ENCODE measurements around the gene KCTD19.
A peak's percentile ranks its signal among the peaks of the same experiment; 100 is the strongest.

Gene KCTD19

DNA sequence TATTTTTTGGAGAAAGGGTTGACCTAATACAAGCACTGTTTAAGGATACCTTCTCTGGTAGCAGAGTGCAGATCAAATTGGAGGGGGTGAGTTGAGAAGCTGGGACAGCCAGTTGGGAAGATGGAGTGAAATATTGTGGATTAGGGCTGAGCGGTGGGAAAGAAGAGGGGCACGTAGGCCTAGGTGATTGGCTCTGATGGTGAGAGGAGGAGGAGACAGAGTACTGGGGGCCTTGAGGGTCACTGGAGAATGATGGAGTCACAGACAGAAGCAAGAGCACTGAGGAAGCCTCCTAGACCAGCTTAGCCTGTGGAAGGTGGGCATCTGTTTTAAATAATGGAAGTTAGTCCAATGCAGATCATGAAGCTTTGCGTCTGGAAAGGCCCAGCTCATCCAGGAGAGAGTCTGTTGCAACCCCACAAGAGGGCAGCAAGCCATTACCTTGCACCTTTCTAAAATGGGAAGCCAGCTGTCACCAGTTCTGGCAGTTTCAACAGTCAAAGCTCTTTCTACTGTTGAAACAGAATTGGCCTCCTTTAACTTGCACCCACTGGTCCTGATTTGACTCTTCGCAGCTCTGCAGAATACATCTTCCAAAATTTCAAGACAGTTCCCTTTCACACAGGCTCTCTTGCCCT lies 66.0 kb downstream of the KCTD19 start:
- no peak overlapping the region for H3K27ac ChIP-seq (ENCODE audit: low read depth, low read length)
- no peak overlapping the region for H3K4me3 ChIP-seq (ENCODE audit: low read length)
- no peak for TF ChIP-seq EZH2phosphoT487 (IDR thresholded peaks at IDR 0.05; ENCODE audit: borderline replicate concordance, low read length)
- TF ChIP-seq, protein P1, sequence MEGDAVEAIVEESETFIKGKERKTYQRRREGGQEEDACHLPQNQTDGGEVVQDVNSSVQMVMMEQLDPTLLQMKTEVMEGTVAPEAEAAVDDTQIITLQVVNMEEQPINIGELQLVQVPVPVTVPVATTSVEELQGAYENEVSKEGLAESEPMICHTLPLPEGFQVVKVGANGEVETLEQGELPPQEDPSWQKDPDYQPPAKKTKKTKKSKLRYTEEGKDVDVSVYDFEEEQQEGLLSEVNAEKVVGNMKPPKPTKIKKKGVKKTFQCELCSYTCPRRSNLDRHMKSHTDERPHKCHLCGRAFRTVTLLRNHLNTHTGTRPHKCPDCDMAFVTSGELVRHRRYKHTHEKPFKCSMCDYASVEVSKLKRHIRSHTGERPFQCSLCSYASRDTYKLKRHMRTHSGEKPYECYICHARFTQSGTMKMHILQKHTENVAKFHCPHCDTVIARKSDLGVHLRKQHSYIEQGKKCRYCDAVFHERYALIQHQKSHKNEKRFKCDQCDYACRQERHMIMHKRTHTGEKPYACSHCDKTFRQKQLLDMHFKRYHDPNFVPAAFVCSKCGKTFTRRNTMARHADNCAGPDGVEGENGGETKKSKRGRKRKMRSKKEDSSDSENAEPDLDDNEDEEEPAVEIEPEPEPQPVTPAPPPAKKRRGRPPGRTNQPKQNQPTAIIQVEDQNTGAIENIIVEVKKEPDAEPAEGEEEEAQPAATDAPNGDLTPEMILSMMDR (IDR thresholded peaks at IDR 0.05; ENCODE audit: low read depth, low read length, poor library complexity, severe bottlenecking), result peak; percentile 64
- H3K79me2 ChIP-seq (ENCODE audit: control insufficient read depth, low read length), result no peaks in the 10 kb centered on the region
- H3K4me2 ChIP-seq (ENCODE audit: low read length), result no peak overlapping the region
- H3K27me3 ChIP-seq (ENCODE audit: control insufficient read depth, low read length), result peaks cover 24% of the 10 kb centered on the region
- H3K9me2 ChIP-seq (replicated peaks; ENCODE audit: control insufficient read depth, low read length), result no peaks in the 10 kb centered on the region
- no peaks in the 10 kb centered on the region for H4K20me1 ChIP-seq (ENCODE audit: control insufficient read depth, insufficient read depth, low read depth, low read length)
- H3F3A ChIP-seq (ENCODE audit: control insufficient read depth, insufficient read depth), result no peaks in the 10 kb centered on the region
- H3K4me1 ChIP-seq (ENCODE audit: control insufficient read depth, low read length), result no peaks in the 10 kb centered on the region
- H3K36me3 ChIP-seq (ENCODE audit: control insufficient read depth, low read length), result no peaks in the 10 kb centered on the region
- no peaks in the 10 kb centered on the region for H3K9me3 ChIP-seq (ENCODE audit: control insufficient read depth, insufficient read depth, low read length)

DNA sequence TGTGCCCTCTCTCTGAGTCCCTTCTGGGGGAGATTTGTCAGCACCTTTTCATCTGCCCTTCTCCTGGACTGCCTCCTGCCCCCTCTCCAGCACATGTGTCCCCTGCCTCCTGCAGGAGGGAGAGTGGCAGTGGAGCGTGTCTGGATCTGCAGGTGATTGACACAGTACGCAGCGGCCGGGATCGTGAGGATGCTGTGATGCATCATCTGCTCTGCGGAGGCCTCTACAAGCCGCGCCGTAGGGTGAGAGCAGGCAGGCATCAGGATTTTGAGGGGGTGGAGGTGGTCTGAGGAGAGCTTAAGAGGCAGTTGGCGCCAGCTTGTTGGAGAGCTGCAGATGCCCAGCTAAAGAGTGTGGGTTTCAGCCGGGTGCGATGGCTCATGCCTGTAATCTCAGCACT lies 66.8 kb downstream of the KCTD19 start:
- Histone ChIP-seq H3K27ac (ENCODE audit: low read depth, low read length) (no peak overlapping the region), H3K4me3 (ENCODE audit: low read length) (no peak overlapping the region), H3K9me2 (replicated peaks; ENCODE audit: control insufficient read depth, low read length) (no peaks in the 10 kb centered on the region), H3K9me3 (ENCODE audit: control insufficient read depth, insufficient read depth, low read length) (no peaks in the 10 kb centered on the region), H3K4me1 (ENCODE audit: control insufficient read depth, low read length) (no peaks in the 10 kb centered on the region), H3F3A (ENCODE audit: control insufficient read depth, insufficient read depth) (no peaks in the 10 kb centered on the region), H3K79me2 (ENCODE audit: control insufficient read depth, low read length) (no peaks in the 10 kb centered on the region), H4K20me1 (ENCODE audit: control insufficient read depth, insufficient read depth, low read depth, low read length) (no peaks in the 10 kb centered on the region), H3K4me2 (ENCODE audit: low read length) (no peak overlapping the region), H3K36me3 (ENCODE audit: control insufficient read depth, low read length) (no peaks in the 10 kb centered on the region), H3K27me3 (ENCODE audit: control insufficient read depth, low read length) (peaks cover 23% of the 10 kb centered on the region)
- TF ChIP-seq, protein P1 (IDR thresholded peaks at IDR 0.05; ENCODE audit: low read depth, low read length, poor library complexity, severe bottlenecking), result no peak
- TF ChIP-seq EZH2phosphoT487 (IDR thresholded peaks at IDR 0.05; ENCODE audit: borderline replicate concordance, low read length), result no peak

DNA sequence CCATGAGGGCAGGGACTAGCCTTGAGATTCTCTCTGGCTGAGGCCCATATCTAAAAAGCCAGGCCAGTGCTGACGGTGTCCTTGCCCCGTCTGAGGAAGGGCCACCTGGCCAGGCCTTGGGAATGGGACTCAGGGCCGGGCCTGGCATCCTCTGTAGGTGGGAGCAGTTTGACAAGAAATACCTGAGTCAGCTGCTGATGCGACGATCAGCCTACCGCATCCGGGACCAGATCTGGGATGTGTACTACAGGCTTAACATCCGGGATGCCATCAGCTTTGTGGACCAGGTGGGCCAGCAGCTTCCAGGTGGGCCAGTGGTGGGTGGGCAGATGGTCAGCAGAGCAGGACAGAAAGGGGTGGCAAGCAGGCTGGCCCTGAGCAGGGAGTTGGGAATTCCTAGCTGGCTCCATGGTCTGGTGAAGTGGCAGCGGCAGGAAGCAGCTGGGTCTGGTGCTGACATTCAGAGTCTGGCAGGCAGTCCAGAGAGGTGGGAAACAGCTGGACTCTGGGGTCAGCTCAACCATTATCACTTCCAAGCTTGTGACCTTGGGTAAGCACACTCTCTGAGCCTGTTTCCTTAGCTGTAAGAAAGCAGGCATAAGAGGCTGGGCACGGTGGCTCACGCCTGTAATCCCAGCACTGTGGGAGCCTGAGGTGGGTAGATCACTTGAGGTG lies 68.2 kb downstream of the KCTD19 start:
- no peaks in the 10 kb centered on the region for H3K36me3 ChIP-seq (ENCODE audit: control insufficient read depth, low read length)
- no peaks in the 10 kb centered on the region for H3K9me3 ChIP-seq (ENCODE audit: control insufficient read depth, insufficient read depth, low read length)
- no peak for TF ChIP-seq EZH2phosphoT487 (IDR thresholded peaks at IDR 0.05; ENCODE audit: borderline replicate concordance, low read length)
- no peaks in the 10 kb centered on the region for H3F3A ChIP-seq (ENCODE audit: control insufficient read depth, insufficient read depth)
- H3K9me2 ChIP-seq (replicated peaks; ENCODE audit: control insufficient read depth, low read length), result no peaks in the 10 kb centered on the region
- H3K4me2 ChIP-seq (ENCODE audit: low read length), result no peak overlapping the region
- H3K27ac ChIP-seq (ENCODE audit: low read depth, low read length), result no peak overlapping the region
- no peaks in the 10 kb centered on the region for H3K4me1 ChIP-seq (ENCODE audit: control insufficient read depth, low read length)
- no peaks in the 10 kb centered on the region for H4K20me1 ChIP-seq (ENCODE audit: control insufficient read depth, insufficient read depth, low read depth, low read length)
- peaks cover 11% of the 10 kb centered on the region for H3K27me3 ChIP-seq (ENCODE audit: control insufficient read depth, low read length)
- H3K4me3 ChIP-seq (ENCODE audit: low read length), result no peak overlapping the region
- H3K79me2 ChIP-seq (ENCODE audit: control insufficient read depth, low read length), result no peaks in the 10 kb centered on the region

DNA sequence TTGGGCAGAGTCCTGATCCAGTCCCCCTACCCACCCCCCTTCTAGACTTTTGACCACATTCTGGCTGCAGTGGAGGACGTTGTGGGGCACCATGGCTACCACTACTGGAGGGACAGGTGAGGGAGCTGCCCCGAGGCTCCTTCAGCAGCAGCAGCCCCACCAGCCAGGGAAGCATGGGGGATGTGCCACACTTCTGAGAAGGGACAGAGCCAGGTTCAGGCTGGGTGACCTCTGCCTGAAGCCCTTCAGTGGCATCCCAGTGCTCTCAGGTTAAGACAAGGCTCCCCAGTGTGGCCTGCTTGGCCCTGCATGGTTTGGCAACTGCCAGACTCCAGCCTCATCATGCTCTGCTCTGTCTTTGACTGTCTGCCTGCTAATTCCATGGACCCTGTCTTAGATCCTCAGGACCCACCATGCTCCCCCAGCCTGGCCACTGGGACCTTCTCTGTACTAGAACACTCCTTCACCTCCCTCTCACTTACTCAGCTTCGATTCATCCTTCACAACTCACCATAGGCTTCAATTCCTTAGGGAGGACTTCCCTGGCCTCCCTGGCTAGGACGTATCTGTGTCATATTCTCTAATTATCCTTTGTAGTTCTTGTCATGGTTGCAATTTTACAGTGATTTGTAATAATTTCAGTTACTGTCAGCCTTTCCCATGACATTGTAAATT lies 68.9 kb downstream of the KCTD19 start:
- peaks cover 5% of the 10 kb centered on the region for H3K27me3 ChIP-seq (ENCODE audit: control insufficient read depth, low read length)
- H4K20me1 ChIP-seq (ENCODE audit: control insufficient read depth, insufficient read depth, low read depth, low read length), result no peaks in the 10 kb centered on the region
- H3K4me1 ChIP-seq (ENCODE audit: control insufficient read depth, low read length), result no peaks in the 10 kb centered on the region
- no peak for TF ChIP-seq EZH2phosphoT487 (IDR thresholded peaks at IDR 0.05; ENCODE audit: borderline replicate concordance, low read length)
- TF ChIP-seq, protein P1 (IDR thresholded peaks at IDR 0.05; ENCODE audit: low read depth, low read length, poor library complexity, severe bottlenecking), result no peak
- no peaks in the 10 kb centered on the region for H3F3A ChIP-seq (ENCODE audit: control insufficient read depth, insufficient read depth)
- no peaks in the 10 kb centered on the region for H3K9me2 ChIP-seq (replicated peaks; ENCODE audit: control insufficient read depth, low read length)
- no peaks in the 10 kb centered on the region for H3K9me3 ChIP-seq (ENCODE audit: control insufficient read depth, insufficient read depth, low read length)
- H3K4me2 ChIP-seq (ENCODE audit: low read length), result no peak overlapping the region
- no peak overlapping the region for H3K4me3 ChIP-seq (ENCODE audit: low read length)
- H3K79me2 ChIP-seq (ENCODE audit: control insufficient read depth, low read length), result no peaks in the 10 kb centered on the region
- no peaks in the 10 kb centered on the region for H3K36me3 ChIP-seq (ENCODE audit: control insufficient read depth, low read length)
- H3K27ac ChIP-seq (ENCODE audit: low read depth, low read length), result no peak overlapping the region
